Naive thymus-derived CD4-positive, alpha-beta T cell (primary cell): ENCODE results near the gene PPP1R13L. TPM values are rescaled to one million over a fixed set of nuclear protein-coding genes. Genes with fewer than 3 reads are reported as not detected.

Experiments used
- ATAC-seq: fragments of 150-1000 bp; cut with Tn5 transposase; 2 replicates; pipeline ENCODE4 v1.10.0; 2021; ENCODE audit warnings: mild to moderate bottlenecking, moderate library complexity
- CTCF ChIA-PET: fragments of 350-600 bp; sonication (Branson Sonifier 250); formaldehyde crosslinking; loops from one replicate; lab custom pipeline; 2021; ENCODE audit warnings: antibody characterized with exemption; lab: Charles Lee
- POLR2A ChIA-PET: fragments of 350-600 bp; sonication (Branson Sonifier 250); formaldehyde crosslinking; loops from one replicate; lab custom pipeline; 2021; ENCODE audit warnings: antibody characterized with exemption, inconsistent platforms; lab: Charles Lee
- DNase-seq, 9 donors: peaks; one replicate each; pipeline versions ENCODE4 v3.0.0 to v3.0.0-alpha.2; 2020 to 2022; ENCODE audit warnings: mixed read lengths in 1 of 9
- H3K27ac ChIP-seq: one replicate; pipeline ENCODE4 v1.7.0; 2013; ENCODE audit warnings: mild to moderate bottlenecking, low read depth, low read length, moderate library complexity
- H3K27me3 ChIP-seq, 2 donors: one replicate each; pipeline ENCODE4 v1.7.0; 2013; ENCODE audit warnings: low read length in 2 of 2, mild to moderate bottlenecking in 2 of 2, moderate library complexity in 2 of 2; ENCODE audit not compliant: control insufficient read depth in 2 of 2, insufficient read depth in 2 of 2
- H3K36me3 ChIP-seq, 3 experiments: 1 replicate in 2 of 3; 2 replicates in 1 of 3; pipeline ENCODE4 v1.7.0; 2013; ENCODE audit warnings: low read length in 3 of 3, mild to moderate bottlenecking in 3 of 3, moderate library complexity in 1 of 3; ENCODE audit not compliant: insufficient read depth in 3 of 3, control insufficient read depth in 2 of 3
- H3K4me1 ChIP-seq, 2 donors: one replicate each; pipeline ENCODE4 v1.7.0; 2013; ENCODE audit warnings: low read length in 2 of 2, mild to moderate bottlenecking in 2 of 2, moderate library complexity in 1 of 2; ENCODE audit not compliant: control insufficient read depth in 2 of 2, insufficient read depth in 2 of 2
- H3K4me3 ChIP-seq: 2 replicates; pipeline ENCODE4 v1.7.0; 2013; ENCODE audit warnings: mild to moderate bottlenecking, low read length
- H3K9me3 ChIP-seq, 3 experiments: 1 replicate in 2 of 3; 2 replicates in 1 of 3; pipeline ENCODE4 v1.7.0; 2013; ENCODE audit warnings: low read length in 3 of 3; ENCODE audit not compliant: control insufficient read depth in 2 of 3
- H3K27ac Mint-ChIP-seq, 9 donors: one replicate each; pipeline ENCODE4 v1.8.0; 2020 to 2022; ENCODE audit warnings: mixed read lengths in 9 of 9, mild to moderate bottlenecking in 8 of 9, moderate library complexity in 5 of 9, inconsistent platforms in 2 of 9
- H3K27me3 Mint-ChIP-seq, 5 donors: one replicate each; pipeline ENCODE4 v1.8.0; 2021 to 2022; ENCODE audit warnings: mixed read lengths in 5 of 5, mild to moderate bottlenecking in 1 of 5
- H3K36me3 Mint-ChIP-seq, 5 donors: one replicate each; pipeline ENCODE4 v1.8.0; 2020 to 2022; ENCODE audit warnings: mixed read lengths in 5 of 5, mild to moderate bottlenecking in 3 of 5, inconsistent platforms in 1 of 5
- H3K4me1 Mint-ChIP-seq, 7 donors: one replicate each; pipeline ENCODE4 v1.8.0; 2020 to 2022; ENCODE audit warnings: mixed read lengths in 7 of 7, mild to moderate bottlenecking in 3 of 7, inconsistent platforms in 1 of 7
- H3K4me3 Mint-ChIP-seq, 10 donors: one replicate each; pipeline ENCODE4 v1.8.0; 2020 to 2022; ENCODE audit warnings: mild to moderate bottlenecking in 10 of 10, mixed read lengths in 10 of 10, moderate library complexity in 6 of 10, inconsistent platforms in 2 of 10
- H3K9me3 Mint-ChIP-seq, 11 donors: one replicate each; pipeline ENCODE4 v1.8.0; 2020 to 2022; ENCODE audit warnings: mixed read lengths in 11 of 11, mild to moderate bottlenecking in 4 of 11, inconsistent platforms in 1 of 11, moderate library complexity in 1 of 11
- intact Hi-C, 2 donors: fragments of 100-400 bp; cut with micrococcal nuclease; formaldehyde crosslinking; loops; one replicate each; pipeline ENCODE4 v1.15.1; 2023
- polyA plus RNA-seq, 2 donors: library from polyadenylated mRNA; unstranded; fragments of 300-500 nt; fragmentation: Illumina TruSeq; gene quantifications; one replicate each; pipeline ENCODE4 v1.2.3, GENCODE V29; 2021
- total RNA-seq, 6 experiments: library from RNA in 5 of 6; stranded (reverse) in 5 of 6; gene quantifications; 1 replicate in 5 of 6; 2 replicates in 1 of 6; pipeline ENCODE4 v1.2.3 and lab custom pipeline; 2021 to 2026

The PPP1R13L gene, protein sequence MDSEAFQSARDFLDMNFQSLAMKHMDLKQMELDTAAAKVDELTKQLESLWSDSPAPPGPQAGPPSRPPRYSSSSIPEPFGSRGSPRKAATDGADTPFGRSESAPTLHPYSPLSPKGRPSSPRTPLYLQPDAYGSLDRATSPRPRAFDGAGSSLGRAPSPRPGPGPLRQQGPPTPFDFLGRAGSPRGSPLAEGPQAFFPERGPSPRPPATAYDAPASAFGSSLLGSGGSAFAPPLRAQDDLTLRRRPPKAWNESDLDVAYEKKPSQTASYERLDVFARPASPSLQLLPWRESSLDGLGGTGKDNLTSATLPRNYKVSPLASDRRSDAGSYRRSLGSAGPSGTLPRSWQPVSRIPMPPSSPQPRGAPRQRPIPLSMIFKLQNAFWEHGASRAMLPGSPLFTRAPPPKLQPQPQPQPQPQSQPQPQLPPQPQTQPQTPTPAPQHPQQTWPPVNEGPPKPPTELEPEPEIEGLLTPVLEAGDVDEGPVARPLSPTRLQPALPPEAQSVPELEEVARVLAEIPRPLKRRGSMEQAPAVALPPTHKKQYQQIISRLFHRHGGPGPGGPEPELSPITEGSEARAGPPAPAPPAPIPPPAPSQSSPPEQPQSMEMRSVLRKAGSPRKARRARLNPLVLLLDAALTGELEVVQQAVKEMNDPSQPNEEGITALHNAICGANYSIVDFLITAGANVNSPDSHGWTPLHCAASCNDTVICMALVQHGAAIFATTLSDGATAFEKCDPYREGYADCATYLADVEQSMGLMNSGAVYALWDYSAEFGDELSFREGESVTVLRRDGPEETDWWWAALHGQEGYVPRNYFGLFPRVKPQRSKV
- 10 to 100 TPM in 3 of 5 experiments, 1 to 10 TPM in 2; 2.9 to 24.4 (median 11.1) TPM for total RNA-seq
- under 1 TPM; 0.56 to 0.61 TPM for polyA plus RNA-seq
- 3.1 reads per million, percentile 16 among the genes with 10 or more reads in this experiment for total RNA-seq (lab: John Stamatoyannopoulos, UW)

GRCh38 chr19:45404557-45405434 lies at the start of gene PPP1R13L:
Gene PPP1R13L (minus strand): TSS chr19:45405069. CDS start chr19:45398318, 6,751 bp downstream.
- H3K36me3 Mint-ChIP-seq, result peaks cover 0 to 10% (median 0%) of the 10 kb centered on the region in 5 donors
- Histone ChIP-seq H3K4me3 (peak within 1 kb of the TSS; percentile 77), H3K9me3 (no peaks in the 10 kb centered on the region), H3K4me1 (peaks cover 16 to 25% of the 10 kb centered on the region in 2 donors), H3K36me3 (no peaks in the 10 kb centered on the region), H3K27ac (peak within 1 kb of the TSS; percentile 71), H3K27me3 (peaks cover 10 to 23% of the 10 kb centered on the region in 2 donors)
- ATAC-seq (peak; percentile 10), DNase-seq (peak in 1 of 9 donors; percentile 76)
- peaks cover 15 to 27% (median 21%) of the 10 kb centered on the region in 5 donors for H3K27me3 Mint-ChIP-seq
- H3K9me3 Mint-ChIP-seq, result no peaks in the 10 kb centered on the region
- peaks cover 28 to 53% (median 32%) of the 10 kb centered on the region in 7 donors for H3K4me1 Mint-ChIP-seq
- ChIA-PET CTCF (interaction anchor here (0.6 to 1.0 kb wide), 2 partner anchors 74 to 286 kb away, joined by 3 to 4 read pairs; no protein-coding TSS in a partner anchor), POLR2A (interaction anchor here (0.7 kb wide), 1 partner anchor 33 kb away, joined by 3 read pairs; no protein-coding TSS in a partner anchor)
- H3K27ac Mint-ChIP-seq, result peak within 1 kb of the TSS; percentile 90 to 99 (median 94)
- intact Hi-C loops, result loop anchor here (1.0 to 10.0 kb wide), 15 partner anchors 34 to 1228 kb away; partner anchors contain the start of genes OPA3 (in 2 of the 2), QPCTL (in 2 of the 2), SNRPD2 (in 2 of the 2) and BLOC1S3 (in 1 of the 2)
- H3K4me3 Mint-ChIP-seq, result peak within 1 kb of the TSS; percentile 91 to 99 (median 97)

DNA sequence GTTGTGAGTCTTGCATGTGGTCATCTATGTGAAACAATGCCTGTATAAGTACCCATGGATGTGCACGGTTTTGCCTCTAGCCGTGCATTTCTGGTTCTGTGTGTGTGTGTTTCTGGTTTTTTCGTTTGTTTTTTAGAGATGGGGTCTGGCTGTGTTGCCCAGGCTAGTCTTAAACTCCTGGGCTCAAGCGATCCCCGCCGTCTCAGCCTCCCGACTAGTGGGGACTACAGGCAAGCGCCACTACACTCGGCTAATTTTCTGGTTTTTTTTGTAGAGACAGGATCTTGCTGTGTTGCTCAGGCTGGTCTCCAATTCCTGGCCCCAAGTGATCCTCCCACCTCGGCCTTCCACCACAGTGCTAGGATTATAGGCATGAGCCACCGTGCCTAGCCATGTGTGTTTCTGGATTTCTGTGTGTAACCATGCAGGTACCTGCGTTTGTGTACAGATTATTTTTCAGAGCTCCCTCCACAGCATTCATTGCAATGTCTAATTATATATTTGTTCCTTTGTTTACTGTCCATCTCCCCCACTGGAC lies 47.0 kb upstream of the PPP1R13L start:
- no peak for DNase-seq
- no peaks in the 10 kb centered on the region for H3K36me3 Mint-ChIP-seq
- Histone ChIP-seq H3K9me3 (no peaks in the 10 kb centered on the region), H3K4me3 (peak overlapping the region; percentile 70), H3K36me3 (no peaks in the 10 kb centered on the region), H3K4me1 (peaks cover 27 to 46% of the 10 kb centered on the region in 2 donors), H3K27ac (peak overlapping the region; percentile 99), H3K27me3 (no peaks in the 10 kb centered on the region)
- H3K9me3 Mint-ChIP-seq, result peaks cover 0 to 11% (median 0%) of the 10 kb centered on the region in 11 donors
- CTCF ChIA-PET, result interaction anchor here (0.9 to 1.0 kb wide), 3 partner anchors 10 to 32 kb away, joined by 3 to 4 read pairs (median 3); no protein-coding TSS in a partner anchor
- POLR2A ChIA-PET, result interaction anchor here (1.6 to 2.3 kb wide), 2 partner anchors 13 to 17 kb away, joined by 5 to 9 read pairs; no protein-coding TSS in a partner anchor
- H3K4me3 Mint-ChIP-seq, result peak overlapping the region; percentile 81 to 97 (median 90)
- no peak for ATAC-seq
- intact Hi-C loops, result loop anchor here (1.0 kb wide), 3 partner anchors 7 to 15 kb away; partner anchors contain the start of gene FOSB (in 1 of the 2)
- peaks cover 0 to 29% (median 0%) of the 10 kb centered on the region in 5 donors for H3K27me3 Mint-ChIP-seq
- peaks cover 32 to 68% (median 50%) of the 10 kb centered on the region in 7 donors for H3K4me1 Mint-ChIP-seq
- peak overlapping the region; percentile 96 to 100 (median 99) for H3K27ac Mint-ChIP-seq

GRCh38 chr19:45451131-45451849 lies 46.4 kb upstream of the PPP1R13L start:
- H3K4me1 ChIP-seq, result peaks cover 25 to 41% of the 10 kb centered on the region in 2 donors
- H3K36me3 ChIP-seq, result no peaks in the 10 kb centered on the region
- DNase-seq (peak in 7 of 9 donors; percentile 52 to 78 (median 71)), ATAC-seq (peak; percentile 50)
- H3K9me3 ChIP-seq, result no peaks in the 10 kb centered on the region
- Mint-ChIP-seq H3K4me3 (peak overlapping the region; percentile 81 to 97 (median 90)), H3K27me3 (peaks cover 0 to 26% (median 0%) of the 10 kb centered on the region in 5 donors), H3K9me3 (peaks cover 0 to 11% (median 0%) of the 10 kb centered on the region in 11 donors), H3K27ac (peak overlapping the region; percentile 96 to 100 (median 99)), H3K36me3 (no peaks in the 10 kb centered on the region), H3K4me1 (peaks cover 30 to 66% (median 47%) of the 10 kb centered on the region in 7 donors)
- ChIA-PET POLR2A (interaction anchor here (1.6 to 2.3 kb wide), 2 partner anchors 12 to 18 kb away, joined by 5 to 9 read pairs; no protein-coding TSS in a partner anchor), CTCF (interaction anchor here (0.9 to 1.0 kb wide), 2 partner anchors 12 to 33 kb away, joined by 3 to 4 read pairs; no protein-coding TSS in a partner anchor)
- peak overlapping the region; percentile 70 for H3K4me3 ChIP-seq
- intact Hi-C loops, result loop anchor here (1.0 kb wide), 3 partner anchors 8 to 16 kb away; partner anchors contain the start of gene FOSB (in 1 of the 2)
- peak overlapping the region; percentile 99 for H3K27ac ChIP-seq
- no peaks in the 10 kb centered on the region for H3K27me3 ChIP-seq

DNA sequence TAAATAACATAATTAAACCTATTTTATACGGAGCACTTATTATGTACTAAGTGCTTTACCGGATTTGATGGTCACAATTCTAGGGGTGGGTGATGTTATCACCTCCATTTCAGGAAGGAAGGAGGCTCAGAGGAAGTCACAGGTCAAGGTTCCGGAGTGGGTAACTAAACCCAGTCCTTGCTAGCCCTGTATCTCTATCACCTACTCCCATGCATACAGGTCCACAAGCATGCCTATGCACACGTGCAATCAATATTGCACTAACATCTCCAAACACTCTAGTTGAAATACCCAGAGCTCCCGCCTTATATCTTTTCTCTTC lies 45.1 kb upstream of the PPP1R13L start:
- Histone ChIP-seq H3K4me3 (peak overlapping the region; percentile 65), H3K9me3 (no peaks in the 10 kb centered on the region), H3K27ac (peak overlapping the region; percentile 99), H3K36me3 (no peaks in the 10 kb centered on the region), H3K4me1 (peaks cover 20 to 33% of the 10 kb centered on the region in 2 donors), H3K27me3 (no peaks in the 10 kb centered on the region)
- DNase-seq (no peak), ATAC-seq (peak; percentile 39)
- Mint-ChIP-seq H3K4me3 (peak overlapping the region; percentile 86 to 97 (median 96)), H3K9me3 (peaks cover 0 to 11% (median 0%) of the 10 kb centered on the region in 11 donors), H3K36me3 (no peaks in the 10 kb centered on the region), H3K27ac (peak overlapping the region; percentile 97 to 100 (median 99)), H3K27me3 (peaks cover 0 to 16% (median 0%) of the 10 kb centered on the region in 5 donors), H3K4me1 (peaks cover 24 to 65% (median 46%) of the 10 kb centered on the region in 7 donors)
- CTCF ChIA-PET, result interaction anchor here (0.8 to 1.7 kb wide), 2 partner anchors 11 to 29 kb away, joined by 3 to 11 read pairs; no protein-coding TSS in a partner anchor
- intact Hi-C loops, result loop anchor here (1.0 kb wide), 4 partner anchors 11 to 134 kb away; partner anchors contain the start of genes FOSB (in 1 of the 2) and OPA3 (in 1 of the 2)
- POLR2A ChIA-PET, result interaction anchor here (0.6 to 3.0 kb wide), 4 partner anchors 11 to 117 kb away, joined by 3 to 14 read pairs (median 4); partner anchors contain the start of gene FOSB
